D721Med (cell line): ENCODE data around the gene USP54.

ENCODE experiments used
- DNase-seq: peaks from one replicate; pipeline ENCODE4 v3.0.0; 2011; ENCODE audit warnings: low spot score; ENCODE audit not compliant: insufficient read length
- FAIRE-seq: peaks from 2 replicates; lab custom pipeline; 2011; peaks lifted over from hg19 to GRCh38; lab: Jason Lieb, UNC
- TF ChIP-seq, protein P1 (sequence below): IDR thresholded peaks from 2 replicates; pipeline ENCODE4 v1.5.1; 2012; ENCODE audit warnings: mild to moderate bottlenecking, control low read depth; ENCODE audit not compliant: insufficient read depth; ENCODE audit errors: missing control alignments

The USP54 gene

DNA sequence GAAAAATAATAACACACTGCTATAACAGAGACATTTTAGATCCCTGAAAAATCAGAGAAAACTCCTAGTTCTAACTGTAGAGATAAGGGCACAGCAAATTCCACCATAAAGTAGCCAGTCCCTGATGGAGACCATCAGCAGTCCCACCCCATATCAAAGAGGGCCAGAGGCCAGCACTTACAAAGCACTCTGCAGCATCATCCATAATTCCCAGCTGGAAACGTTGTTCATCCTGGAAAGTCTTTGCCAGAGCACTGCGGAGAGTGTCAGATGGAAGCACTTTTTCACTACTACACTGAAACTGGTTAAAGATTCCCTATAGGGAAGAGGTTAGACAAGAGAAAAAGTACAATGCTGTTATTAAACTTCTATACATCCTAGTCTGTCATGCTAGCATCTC is 45.8 kb downstream of the USP54 start:
- TF ChIP-seq, protein P1, sequence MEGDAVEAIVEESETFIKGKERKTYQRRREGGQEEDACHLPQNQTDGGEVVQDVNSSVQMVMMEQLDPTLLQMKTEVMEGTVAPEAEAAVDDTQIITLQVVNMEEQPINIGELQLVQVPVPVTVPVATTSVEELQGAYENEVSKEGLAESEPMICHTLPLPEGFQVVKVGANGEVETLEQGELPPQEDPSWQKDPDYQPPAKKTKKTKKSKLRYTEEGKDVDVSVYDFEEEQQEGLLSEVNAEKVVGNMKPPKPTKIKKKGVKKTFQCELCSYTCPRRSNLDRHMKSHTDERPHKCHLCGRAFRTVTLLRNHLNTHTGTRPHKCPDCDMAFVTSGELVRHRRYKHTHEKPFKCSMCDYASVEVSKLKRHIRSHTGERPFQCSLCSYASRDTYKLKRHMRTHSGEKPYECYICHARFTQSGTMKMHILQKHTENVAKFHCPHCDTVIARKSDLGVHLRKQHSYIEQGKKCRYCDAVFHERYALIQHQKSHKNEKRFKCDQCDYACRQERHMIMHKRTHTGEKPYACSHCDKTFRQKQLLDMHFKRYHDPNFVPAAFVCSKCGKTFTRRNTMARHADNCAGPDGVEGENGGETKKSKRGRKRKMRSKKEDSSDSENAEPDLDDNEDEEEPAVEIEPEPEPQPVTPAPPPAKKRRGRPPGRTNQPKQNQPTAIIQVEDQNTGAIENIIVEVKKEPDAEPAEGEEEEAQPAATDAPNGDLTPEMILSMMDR = no peak
- FAIRE-seq = no peak

DNA sequence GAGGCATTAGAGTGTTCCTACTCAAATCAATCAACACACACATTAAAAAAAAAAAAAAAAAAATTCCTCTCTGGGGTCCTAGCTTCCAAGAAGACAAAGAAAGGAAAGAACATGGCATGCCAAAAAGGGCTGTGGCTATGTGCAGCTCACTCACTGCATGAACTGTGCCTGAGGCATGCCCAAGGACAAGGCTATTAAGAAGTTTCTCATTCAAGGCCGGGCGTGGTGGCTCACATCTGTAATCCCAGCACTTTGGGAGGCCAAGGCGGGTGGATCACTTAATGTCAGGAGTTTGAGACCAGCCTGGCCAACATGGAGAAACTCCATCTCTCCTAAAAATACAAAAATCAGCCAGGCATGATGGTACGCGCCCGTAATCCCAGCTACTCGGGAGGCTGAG is 53.4 kb downstream of the USP54 start:
- DNase-seq (no peak), FAIRE-seq (no peak)
- TF ChIP-seq, protein P1 = no peak

More for the DNA sequence above, 45.8 kb downstream of the USP54 start:
- DNase-seq = no peak

DNA sequence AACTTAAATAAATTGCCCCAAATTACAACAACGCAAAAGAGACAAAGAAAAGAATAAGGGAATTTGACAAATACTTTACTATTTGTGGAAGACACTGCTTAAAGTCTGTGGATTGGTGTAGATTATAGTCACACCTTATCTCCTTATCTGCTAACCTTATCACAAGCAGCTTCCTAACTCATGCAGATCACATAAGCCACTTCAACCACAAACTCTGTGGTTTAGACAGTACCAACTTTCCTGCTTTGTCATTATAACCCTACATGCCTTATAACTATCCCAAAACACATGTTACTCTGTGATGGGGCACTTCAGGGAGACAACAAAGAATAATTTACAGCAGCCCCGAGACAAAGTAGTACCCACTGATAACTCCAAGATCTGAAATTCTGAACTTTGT is 53.9 kb downstream of the USP54 start:
- FAIRE-seq (no peak), DNase-seq (no peak)
- TF ChIP-seq, protein P1 = no peak

DNA sequence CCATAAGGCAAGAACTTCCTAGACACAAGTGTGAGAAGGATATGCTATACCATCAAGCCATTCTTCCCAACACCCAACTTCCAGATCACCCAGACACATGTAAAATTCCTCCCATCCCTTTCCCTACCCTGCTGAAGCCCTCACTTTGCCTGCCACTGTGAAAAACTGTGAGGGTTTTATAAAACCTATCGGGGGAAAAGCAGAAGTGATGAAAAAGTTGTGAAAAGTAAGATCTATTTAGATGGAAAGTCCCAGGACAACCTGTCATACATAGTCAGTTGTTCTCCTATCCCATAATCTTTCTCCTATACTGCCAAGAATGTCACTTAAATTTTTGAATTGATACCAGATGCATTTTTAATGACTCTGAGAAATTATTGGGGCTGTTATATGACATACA is 56.3 kb downstream of the USP54 start:
- no peak for FAIRE-seq
- TF ChIP-seq, protein P1 = no peak

DNA sequence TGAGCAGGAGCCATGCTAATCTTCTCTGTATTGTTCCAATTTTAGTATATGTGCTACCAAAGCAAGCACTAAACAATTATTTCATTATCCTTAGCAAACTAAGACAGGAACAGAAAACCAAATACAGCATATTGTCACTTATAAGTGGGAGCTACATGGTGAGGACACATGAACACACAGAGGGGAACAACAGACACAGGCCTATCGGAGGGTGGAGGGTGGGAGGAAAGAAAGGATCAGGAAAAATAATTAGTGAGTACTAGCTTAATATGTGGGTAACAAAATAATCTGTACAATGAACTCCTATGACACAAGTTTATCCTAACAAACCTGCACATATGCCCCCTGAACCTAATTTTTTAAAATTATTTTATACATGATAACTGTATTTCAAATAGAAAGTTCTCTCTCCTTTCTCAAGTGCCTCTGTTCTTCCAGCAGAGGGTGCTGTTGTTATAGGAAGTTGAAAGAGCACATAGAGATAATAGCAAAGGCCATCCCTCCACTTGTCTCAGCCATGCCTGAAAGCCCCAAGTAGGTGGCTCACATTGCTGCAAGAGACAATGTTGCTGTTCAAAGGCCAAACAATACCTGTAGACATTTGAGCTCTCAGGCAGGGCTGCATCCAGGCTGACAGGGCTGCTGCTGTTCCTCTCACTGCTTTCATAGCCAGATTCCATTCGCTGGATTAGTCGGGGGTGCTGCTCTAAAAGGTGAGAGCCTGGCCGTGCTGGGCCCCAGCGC is 61.9 kb downstream of the USP54 start:
- DNase-seq (peak; percentile 38), FAIRE-seq (peak; percentile 44)
- TF ChIP-seq, protein P1 = peak; percentile 87

More for the DNA sequence above, 56.3 kb downstream of the USP54 start:
- DNase-seq = no peak

DNA sequence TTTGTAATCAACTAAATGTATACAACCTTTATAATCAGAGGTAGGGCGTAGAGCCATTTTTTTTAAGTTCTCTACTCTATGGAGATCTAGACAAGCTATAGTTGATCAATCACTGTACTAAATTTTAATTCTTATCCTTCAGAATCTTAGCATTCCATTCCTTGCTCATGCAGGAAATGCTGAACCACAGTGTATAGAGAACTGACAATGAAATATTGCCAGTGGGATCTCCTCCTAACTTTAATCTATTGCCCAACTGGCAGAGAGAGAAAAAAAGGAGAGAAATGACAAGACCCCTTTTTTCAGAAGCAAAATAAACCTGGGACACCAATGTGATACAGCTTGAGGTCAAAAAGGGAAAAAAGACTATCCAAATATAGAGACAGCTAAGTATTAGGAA is 68.9 kb downstream of the USP54 start:
- FAIRE-seq (no peak), DNase-seq (no peak)
- TF ChIP-seq, protein P1 = no peak

DNA sequence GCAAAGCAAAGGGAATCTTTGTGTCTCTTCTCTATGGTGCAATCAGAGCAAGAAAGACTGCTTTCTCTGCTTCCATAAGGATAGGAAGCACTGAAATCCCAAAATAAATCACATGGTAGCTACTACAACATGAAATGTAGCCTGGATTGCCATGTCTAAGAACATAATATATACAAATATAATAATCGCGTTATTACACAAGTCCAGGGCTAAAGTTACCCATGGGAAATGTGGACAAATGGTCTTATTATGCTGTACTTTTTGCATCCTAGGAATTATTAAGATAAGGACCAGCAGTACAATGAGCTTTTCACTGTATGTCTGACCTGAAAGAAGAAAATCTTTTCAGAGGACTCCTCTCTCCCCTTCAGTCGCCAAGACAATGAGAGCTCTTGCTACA is 71.8 kb downstream of the USP54 start:
- DNase-seq = no peak
- FAIRE-seq = no peak
- TF ChIP-seq, protein P1 = no peak
